Fibroblast of skin of left biceps (primary cell): ENCODE results near the gene FCER2.
"Not testable (repeated sequence)": the region's sequence is repeated elsewhere in the genome, so short reads cannot be mapped to it uniquely, and the experiment has no call there.

Experiments
- DNase-seq, 2 experiments: peaks; one replicate each; pipeline ENCODE4 v3.0.0-alpha.2; 2013; ENCODE audit warnings: low read depth in 2 of 2

FCER2 gene, protein sequence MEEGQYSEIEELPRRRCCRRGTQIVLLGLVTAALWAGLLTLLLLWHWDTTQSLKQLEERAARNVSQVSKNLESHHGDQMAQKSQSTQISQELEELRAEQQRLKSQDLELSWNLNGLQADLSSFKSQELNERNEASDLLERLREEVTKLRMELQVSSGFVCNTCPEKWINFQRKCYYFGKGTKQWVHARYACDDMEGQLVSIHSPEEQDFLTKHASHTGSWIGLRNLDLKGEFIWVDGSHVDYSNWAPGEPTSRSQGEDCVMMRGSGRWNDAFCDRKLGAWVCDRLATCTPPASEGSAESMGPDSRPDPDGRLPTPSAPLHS

DNA sequence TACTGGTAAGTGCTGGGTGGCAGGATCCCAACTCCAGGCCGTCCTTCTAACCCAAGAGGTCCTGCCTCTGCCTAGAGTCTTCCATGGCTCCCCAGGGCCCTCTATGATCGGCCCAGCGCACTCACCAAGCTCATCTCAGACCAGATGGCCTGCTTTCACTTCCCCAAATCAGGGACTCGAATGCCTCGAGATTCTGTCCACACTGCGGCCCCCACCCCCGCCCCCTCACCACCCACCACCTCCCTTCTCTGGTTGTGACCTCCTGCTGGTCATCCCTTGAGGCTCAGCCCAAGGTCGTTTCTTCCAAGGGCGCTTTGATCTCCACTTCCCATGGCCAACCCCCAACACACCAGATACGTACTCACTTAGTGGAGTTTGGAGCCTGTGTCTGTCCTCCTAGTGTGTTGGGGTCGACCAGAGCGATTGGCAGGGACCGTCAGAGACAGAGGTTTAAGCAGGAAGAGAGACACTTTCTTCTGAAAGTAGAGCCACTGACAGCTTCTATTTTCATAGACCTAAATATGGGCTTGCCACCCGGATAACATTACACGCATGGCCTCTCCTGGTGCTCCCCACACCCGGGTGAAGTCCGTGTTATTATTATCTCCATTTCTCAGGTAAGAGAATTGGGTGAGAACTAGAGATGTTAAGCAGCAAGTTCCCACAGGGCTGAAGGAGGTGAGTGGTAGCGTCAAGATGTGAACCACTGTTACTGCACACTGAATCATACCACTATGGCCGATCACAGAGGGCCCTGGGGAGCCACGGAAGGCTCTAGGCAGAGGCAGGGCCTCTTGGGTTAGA lies at the start of gene FCER2:
Gene FCER2, minus strand, starts transcription at position 478 of the 804 bp plus-strand sequence. CDS start 2,371 bp downstream, outside the sequence.
- no peak for DNase-seq

DNA sequence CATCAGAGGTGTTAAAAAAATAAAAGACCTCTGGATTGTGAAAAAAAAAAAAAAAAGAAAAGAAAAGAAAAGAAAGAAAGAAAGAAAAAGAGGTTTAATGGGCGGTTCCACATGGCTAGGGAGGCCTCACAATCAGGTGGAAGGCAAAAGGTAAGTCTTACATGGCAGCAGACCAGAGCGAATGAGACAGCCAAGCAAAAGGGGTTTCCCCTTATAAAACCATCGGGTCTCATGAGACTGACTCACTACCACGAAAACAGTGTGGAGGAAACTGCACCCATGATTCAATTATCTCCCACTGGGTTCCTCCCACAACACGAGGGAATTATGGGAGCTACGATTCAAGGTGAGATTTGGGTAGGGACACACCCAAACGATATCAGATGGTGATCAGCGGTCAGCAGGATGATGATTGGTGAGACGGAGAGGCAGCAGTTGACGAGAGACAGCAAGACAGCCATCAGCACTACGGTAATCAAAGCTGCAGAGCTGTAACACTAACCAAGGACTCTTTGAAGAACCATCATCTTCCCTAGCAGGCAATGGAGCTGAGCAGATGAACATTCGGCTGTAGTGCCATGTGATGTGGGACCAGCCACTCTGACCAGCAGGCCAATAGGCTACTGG lies 49.3 kb upstream of the FCER2 start:
- DNase-seq = no peak

DNA sequence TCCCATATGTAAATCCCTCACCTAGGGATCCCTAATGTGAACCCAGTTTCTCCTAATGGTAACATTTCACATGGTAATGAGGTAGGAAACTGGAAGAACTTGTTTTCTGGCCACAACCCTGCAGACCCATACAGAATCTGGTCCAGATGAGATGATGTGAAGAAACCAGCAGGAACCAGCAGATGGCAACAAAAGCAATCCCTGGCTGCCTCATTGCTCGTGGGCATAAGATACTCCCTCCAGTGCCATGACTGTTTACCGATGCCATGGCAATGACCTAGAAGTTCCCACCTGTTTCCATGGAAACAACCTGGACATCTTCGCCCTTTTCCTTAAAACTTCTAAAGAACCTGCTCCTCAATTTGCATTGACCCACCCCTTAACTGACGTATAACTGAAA lies 46.8 kb upstream of the FCER2 start:
- no peak for DNase-seq

DNA sequence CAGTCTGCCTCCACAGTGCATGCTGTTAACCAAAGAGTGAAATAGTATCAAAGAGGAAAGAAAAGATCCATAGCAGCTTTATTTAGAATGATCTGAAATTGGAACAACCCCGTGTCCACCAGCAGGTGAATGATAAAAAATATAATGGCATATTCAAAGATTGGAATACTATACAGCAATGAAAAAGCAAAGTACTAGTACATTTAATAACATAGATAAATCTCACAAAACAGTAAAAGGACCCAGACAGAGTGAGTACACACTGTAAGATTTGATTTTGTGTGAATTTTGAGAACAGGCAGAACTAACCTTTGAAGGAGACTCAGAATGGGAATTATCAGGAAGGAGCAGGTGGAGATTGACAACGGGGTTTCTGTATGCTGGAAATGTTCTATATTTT lies 46.2 kb upstream of the FCER2 start:
- no peak for DNase-seq

DNA sequence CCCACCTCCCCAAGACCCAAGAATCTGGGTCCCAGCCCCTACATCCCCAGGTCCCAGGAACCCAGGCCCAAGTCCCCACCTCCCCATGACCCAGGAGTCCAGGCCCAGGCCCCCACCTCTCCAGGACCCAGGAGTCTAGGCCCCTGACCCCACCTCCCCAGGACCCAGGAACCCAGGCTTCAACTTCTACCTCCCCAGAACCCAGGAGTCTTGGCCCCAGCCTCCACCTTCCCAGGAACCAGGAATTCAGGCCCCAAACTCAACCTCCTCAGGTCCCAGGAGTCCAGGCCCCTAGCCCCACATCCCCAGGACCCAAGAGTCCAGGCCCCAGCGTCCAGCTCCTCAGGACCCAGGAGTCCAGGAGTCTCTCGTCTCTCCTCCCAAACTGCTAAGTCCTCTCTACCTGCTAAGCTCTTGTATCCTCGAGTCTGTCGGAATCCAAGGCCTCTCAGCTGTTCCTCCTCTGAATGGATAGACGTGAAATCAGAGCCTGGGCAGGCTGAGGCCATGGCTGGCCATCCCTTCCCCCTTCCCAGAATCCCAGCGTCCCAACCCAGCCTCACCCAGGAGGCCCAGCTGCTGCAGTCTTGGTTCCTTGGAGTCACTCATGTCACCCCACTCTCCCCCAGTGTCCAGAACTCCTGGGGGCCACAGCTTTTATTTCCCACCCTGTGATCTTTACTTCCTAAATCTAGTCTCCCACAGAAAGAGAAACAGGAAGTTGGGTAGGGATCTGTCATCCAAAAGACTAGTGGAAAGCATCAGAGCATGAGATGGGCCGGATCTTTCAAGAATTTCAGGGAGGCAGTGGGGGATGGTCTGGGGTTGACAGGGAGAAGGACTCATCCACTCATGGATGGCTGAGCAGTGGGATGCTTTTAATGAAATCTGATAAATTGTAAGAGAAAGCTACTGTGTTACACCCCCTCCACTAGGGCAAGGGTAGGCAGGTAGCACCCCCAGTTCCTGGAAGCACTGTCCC lies 45.3 kb upstream of the FCER2 start, which contains the start of gene CD209:
Gene CD209, minus strand, starts transcription at position 632 of the 982 bp plus-strand sequence. Its CDS starts 23 bp downstream, at position 609.
- no peak for DNase-seq

DNA sequence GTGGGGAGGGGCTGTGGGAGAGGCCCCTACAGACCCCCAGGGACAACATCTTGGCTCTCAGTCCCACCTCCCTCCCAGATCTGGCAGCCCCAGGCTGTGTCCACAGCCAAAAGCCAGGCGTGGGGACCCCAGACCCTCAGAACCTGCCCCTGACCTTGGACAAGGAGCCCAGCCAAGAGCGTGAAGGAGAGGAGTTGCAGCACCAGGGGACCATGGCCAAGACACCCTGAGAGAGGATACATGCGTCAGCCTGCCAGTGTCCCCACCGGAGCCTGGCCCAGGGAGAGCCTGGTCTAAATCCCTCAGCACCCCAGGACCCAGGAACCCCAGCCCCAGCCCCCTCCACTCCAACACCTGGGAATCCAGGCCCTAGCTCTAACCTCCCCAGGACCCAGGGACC lies 44.4 kb upstream of the FCER2 start:
- DNase-seq = not testable (repeated sequence)

DNA sequence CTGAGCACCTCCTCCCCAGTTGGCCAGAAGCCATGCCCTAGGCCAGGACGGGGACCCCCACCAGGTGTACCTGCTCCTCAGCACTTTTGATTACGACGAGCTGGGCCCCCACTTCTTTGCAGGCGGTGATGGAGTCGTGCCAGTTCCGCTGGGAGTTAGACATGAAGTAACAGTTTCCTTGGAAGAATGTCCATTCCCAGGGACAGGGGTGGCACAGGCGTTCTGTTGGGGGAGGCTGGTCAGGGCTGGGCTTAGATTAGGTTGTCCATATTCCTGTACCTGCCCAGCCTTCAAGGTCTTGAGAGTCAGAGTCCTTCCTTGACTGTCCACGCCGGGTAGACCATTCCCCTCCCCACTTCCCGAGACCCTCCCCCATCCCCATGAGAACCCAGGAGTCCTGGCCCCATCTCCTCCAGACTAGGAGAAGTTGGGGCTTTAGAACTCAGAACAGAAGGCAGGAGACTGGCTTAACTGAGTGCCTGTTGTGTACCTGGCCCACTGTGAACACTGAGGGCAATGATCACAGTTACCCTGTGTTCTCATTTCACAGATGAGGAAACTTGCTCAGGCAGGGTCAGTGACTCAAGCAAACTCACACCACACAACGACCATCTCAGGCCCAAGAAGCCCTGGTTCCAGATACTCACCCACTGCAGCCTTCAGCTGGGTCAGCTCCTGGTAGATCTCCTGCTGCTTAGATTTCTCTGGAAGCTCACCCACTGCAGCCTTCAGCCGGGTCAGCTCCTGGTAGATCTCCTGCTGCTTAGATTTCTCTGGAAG lies 43.1 kb upstream of the FCER2 start:
- no peak for DNase-seq

DNA sequence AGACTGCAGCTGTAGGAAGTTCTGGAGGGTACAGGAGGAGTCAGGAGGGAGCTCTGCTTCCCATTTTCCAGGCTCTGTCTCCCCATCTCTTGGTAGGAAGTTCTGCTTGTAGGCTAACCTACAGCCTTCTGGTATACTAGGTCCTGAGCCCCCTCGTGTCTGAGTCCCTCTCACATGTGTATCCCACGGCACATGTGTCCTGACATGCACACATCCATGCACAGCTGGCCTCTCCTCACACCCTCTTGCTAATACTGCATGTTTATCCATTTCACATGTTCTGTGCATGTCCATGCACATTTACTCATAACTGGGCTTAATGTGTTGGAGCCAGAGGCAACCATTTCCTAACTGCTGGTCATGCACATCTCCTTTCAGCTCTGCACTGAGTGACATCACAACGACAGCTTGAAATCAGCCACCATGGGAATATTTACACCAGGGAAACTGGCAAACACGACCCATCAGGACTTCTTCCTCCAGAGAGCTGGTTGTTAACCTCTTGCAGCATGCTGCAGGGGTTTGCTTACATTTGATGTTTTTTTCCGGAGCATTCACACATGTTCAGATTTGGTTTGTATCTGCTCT lies 42.4 kb upstream of the FCER2 start:
- DNase-seq = no peak

DNA sequence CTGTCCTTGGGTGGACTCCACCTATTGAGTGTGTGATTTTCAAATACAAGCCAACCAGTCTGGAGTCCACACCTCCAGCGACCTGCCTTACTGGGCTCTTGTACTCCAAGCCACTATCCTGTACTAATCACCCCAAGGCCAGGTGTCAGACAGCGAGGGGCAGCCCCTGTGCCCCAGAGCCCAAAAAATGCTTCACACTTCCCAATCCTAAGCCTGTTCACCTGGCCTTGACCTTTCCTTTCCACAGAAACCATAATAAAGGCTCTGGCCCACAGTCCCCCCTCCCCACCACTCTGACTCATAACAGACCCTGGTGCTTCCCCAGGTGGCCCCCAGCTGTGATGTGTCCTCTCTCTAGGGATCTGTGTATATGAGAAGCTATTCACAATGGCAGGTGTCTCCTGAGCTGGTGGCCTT lies 41.5 kb upstream of the FCER2 start:
- DNase-seq = no peak

DNA sequence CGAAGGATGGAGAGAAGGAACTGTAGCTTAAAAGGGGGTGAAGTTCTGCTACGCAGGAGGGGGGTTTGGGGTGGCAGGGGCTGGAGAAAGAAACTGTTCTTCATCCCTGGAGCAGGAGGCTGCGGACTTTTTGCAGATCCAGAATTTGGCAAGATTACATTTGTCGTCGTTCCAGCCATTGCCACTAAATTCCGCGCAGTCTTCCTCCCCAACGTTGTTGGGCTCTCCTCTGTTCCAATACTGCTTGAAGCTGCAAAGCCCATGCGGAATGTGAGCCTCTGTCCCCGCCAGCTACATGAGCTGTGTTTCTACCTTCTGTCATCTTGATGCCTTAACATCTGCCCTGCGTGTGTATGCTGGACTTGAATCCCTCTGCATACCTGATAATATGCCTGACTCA lies 41.1 kb upstream of the FCER2 start:
- DNase-seq = no peak

DNA sequence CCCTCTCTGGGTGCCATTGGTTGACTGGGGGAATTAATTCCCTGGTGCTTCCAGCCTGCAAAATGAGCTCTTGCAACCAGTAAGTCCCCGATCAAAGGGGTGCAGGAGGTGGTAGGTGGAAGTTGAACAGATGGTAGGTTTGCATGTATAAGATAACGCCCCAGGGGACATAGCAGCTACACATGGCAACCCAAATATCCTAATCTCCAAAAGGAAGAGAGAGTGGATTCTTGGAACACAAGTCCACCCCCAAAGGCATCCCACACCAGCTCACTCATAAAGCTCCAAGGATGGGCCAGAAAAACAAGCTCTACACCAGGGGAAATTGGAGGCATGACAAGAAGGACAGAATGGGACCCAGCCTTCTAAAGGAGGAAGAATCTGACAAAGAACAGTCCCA lies 40.6 kb upstream of the FCER2 start:
- no peak for DNase-seq

DNA sequence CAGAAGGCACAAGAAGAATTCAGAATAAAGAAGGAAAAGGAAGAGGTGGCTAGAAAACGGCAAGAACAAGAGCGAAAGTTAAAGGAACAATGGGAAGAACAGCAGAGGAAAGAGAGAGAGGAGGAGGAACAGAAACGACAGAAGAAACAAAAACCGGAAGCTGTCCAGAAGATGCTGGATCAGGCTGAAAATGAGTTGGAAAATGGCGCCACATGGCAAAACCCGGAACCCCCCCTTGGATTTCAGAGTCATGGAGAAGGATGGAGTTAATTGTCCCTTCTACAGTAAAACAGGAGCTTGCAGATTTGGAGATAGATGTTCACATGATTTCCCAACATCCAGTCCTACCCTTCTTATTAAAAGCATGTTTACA lies 38.7 kb upstream of the FCER2 start:
- no peak for DNase-seq

DNA sequence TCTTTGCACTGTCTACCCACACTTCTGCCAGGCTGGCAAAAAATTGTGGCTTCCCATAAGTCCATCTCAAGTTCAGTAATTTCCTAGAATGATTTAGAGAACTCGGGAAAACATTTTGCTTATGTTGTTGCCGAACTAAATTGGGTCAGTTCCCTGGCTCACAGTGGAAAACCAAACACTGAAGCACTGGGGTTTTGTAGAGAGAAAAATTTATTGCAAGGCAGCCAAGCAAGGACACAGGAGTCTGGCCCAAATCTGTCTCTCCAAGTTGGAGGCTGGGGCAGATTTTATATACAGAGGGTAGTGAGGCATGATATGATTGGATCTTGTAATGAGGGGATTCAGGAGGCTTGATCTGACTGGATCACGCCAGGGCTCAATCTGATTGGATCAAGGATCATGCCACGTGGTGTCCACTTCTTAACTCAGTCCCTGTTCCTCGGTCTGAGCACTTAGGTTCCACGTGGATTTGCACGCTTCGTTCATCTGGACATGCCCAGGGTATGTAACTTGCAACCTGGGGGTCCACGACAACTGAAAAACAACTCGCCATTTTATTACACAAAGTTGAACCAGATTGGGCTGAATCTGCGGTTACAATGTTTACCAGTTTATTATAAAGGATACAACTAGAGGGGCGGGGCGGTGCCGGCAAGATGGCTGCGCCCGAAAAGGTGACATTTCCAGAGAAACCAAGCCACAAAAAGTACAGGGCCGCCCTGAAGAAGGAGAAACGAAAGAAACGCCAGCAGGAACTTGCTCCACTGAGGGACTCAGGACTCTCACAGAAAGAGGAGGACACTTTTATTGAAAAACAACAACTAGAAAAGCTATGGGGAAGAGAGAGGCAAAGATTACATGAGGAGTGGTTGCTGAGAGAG lies 38.1 kb upstream of the FCER2 start:
- no peak for DNase-seq

DNA sequence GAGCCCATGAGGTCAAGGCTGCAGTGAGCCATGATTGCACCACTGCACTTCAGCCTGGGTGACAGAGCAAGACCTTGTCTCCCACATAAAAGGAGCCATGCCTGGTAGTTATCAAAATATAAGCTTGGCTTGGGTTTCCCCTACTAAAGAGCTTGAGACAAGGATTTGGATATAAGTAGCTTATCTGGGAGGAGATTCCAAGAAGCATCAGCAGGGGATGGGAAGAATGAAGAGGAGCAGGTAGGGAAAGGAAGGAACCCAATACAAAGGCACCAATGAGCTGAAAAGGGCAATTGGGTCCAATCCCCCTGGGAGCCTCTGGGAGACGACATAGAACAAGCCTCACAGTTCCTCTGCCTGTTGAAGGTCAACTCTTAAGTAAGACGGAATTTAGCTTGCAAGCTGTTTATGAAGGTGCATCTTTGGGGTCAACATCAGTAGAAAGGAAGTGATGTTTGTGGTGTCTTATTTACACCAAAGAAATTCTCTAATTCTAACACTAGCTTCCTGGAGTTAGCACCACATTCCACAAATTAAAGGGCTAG lies 37.4 kb upstream of the FCER2 start:
- DNase-seq = no peak

DNA sequence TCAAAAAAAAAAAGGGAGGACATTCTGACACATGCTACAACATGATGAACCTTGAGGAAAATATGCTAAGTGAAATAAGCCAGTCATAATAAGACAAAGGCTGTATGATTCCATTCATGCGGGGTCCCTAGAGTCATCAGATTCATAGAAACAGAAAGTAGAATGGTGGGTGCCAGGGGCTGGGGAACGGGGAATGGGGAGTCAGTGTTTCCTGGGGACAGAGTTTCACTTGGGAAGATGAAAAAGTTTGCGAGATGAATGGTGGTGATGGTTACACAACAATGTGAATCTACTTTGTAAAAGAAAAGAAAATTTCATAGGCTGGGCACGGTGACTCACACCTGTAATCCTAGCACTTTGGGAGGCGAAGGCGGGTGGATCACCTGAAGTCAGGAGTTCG lies 36.1 kb upstream of the FCER2 start:
- DNase-seq = no peak

DNA sequence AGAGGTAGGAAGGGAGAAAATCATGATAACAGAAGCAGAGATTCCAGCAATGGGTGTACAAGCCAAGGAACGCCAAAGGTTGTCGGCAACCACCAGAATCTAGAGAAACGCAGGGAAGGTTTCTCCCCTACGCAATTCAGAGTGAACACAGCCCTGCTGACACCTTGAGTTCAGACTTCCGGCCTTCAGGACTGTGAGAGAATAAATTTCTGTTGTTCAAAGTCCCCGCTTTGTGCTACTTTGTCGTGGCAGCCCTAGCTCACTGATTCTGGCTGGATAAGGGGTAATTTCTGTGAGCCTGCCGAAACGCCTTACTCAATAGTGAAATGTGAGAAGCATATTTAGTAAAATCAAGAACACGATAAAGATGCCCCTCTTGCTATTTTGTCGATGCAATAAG lies 35.3 kb upstream of the FCER2 start:
- DNase-seq = no peak

DNA sequence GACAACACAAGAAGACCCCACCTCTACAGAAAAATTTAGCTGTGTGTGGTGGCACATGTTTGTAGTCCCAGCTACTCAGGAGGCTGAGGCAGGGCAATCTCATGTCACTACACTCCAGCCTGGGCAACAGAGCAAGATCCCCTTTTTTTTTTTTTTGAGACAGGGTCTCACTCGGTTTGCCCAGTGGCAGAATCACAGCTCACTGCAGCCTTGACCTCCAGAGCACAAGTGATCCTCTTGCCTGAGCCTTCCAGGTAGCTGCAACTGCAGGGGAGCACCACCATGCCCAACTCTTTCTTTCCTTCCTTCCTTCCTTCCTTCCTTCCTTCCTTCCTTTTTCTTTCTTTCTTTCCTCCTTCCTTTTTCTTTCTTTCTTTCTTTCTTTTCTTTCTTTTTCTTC lies 34.2 kb upstream of the FCER2 start:
- DNase-seq = no peak

DNA sequence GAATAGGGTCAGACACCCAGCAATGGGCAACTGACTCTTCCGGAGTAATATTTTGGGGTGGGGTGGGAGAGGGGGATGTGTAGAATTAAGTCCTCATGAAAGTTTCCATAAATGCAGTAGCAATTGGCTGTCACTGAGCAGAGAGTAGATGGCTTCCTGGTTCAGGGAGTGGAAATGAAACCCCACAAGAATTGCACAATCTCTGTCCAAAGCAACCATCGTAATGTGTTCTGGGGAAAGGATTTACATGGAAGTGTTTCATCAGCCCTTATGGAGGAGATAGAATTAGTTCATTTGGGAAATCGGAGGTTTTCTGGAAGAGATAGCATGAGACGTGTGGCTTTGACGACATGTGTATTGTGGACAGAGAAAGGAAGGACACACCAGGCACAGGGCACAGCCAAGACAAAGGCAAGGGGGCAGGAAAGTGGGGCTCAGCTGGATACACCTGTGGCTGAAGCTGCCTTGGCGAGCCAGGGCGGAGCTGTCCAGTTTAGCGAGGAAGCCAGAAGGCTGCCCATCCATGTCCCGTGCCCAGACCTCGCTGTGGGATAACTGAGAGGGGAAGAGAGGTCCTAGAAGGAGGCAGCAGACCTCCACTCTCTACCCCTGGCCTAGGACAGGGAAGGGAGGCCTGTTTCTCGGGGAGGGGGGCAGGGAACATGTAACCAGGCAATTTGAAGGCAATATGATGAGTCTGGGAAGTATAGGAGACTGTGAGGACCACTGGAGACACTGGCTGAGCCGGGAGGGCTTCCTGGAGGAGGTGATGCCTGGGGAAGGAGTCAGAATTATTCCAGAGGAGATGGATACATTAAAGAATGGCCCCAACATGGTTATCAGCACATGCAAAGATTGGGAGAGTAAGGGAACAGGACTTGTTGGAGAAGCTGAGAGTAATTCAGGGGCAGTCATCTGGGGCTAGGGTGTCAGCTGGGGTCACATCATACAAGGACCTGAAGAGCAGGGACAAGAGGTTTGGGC lies 32.6 kb upstream of the FCER2 start:
- no peak for DNase-seq
